A549 (cell line): Measurements from ENCODE around the gene DGKD.

Source experiments
- CEBPB ChIP-seq, 2 experiments: fragments of >200 bp in 1 of 2; sonication (Bioruptor Twin) in 1 of 2; formaldehyde crosslinking in 1 of 2; IDR thresholded peaks; 2 replicates each; pipeline ENCODE4 v1.6.1; 2012 to 2016
- EP300 ChIP-seq, 2 experiments: fragments of >200 bp; sonication (Bioruptor Twin); formaldehyde crosslinking; IDR thresholded peaks; 2 replicates in 1 of 2; 3 replicates in 1 of 2; pipeline ENCODE4 v1.6.1; 2016 to 2017
- HOXA7 ChIP-seq: fragments of 250-450 bp; sonication (Bioruptor Pico); IDR thresholded peaks from 2 replicates; pipeline ENCODE4 v1.5.0; 2020; ENCODE audit warnings: mild to moderate bottlenecking, moderate library complexity
- HOXB13 ChIP-seq: fragments of 250-450 bp; sonication (Bioruptor Pico); IDR thresholded peaks from 2 replicates; pipeline ENCODE4 v1.5.0; 2020; ENCODE audit warnings: low read depth, mild to moderate bottlenecking, moderate library complexity
- POLR2AphosphoS2 ChIP-seq: conservative IDR thresholded peaks from 2 replicates; pipeline ENCODE4 v1.6.1; 2012; ENCODE audit warnings: low read length, improper control_type of control experiment, inconsistent platforms
- RAD21 ChIP-seq, 2 experiments: fragments of >200 bp in 1 of 2; sonication (Bioruptor Twin) in 1 of 2; formaldehyde crosslinking in 1 of 2; IDR thresholded peaks in 1 of 2; conservative IDR thresholded peaks in 1 of 2; 2 replicates in 1 of 2; 3 replicates in 1 of 2; pipeline ENCODE4 v1.6.1; 2012 to 2018; ENCODE audit warnings: inconsistent platforms in 1 of 2
- TF ChIP-seq, protein P1 (sequence below): fragments of >200 bp; sonication (Bioruptor Twin); formaldehyde crosslinking; IDR thresholded peaks from 3 replicates; pipeline ENCODE4 v1.5.1; 2016
- TF ChIP-seq, protein P2 (sequence below): fragments of >200 bp; sonication (Bioruptor Twin); formaldehyde crosslinking; IDR thresholded peaks from 2 replicates; pipeline ENCODE4 v1.6.1; 2016
- TF ChIP-seq, protein P3 (sequence below): fragments of 200-600 bp; sonication (generic); IDR thresholded peaks from 2 replicates; pipeline ENCODE4 v1.6.1; 2016; ENCODE audit warnings: antibody characterized with exemption, mild to moderate bottlenecking, moderate library complexity
- TF ChIP-seq, protein P4 (sequence below): fragments of 450-650 bp; IDR thresholded peaks from 2 replicates; pipeline ENCODE4 v1.6.1; 2014; ENCODE audit warnings: antibody characterized with exemption
- TF ChIP-seq, protein P5 (sequence below): IDR thresholded peaks from 2 replicates; pipeline ENCODE4 v1.6.1; 2012

DNA sequence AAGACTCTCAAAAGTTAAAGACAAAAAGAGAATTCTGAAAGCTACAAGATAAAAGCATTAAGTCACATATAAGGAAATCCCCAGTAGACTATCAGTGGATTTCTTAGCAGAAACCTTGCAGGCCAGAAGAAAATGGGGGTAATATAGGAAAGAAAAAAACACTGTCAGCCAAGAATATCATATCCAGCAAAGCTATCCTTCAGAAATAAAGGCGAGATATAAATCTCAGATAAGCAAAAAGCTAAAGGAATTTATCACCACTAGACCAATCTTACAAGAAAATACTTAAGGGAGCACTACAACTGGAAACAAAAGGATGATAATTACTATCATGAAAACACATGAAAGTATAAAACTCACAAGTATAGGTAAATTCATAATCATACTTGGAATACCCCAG lies 149.2 kb downstream of the DGKD start:
- TF ChIP-seq, protein P1, sequence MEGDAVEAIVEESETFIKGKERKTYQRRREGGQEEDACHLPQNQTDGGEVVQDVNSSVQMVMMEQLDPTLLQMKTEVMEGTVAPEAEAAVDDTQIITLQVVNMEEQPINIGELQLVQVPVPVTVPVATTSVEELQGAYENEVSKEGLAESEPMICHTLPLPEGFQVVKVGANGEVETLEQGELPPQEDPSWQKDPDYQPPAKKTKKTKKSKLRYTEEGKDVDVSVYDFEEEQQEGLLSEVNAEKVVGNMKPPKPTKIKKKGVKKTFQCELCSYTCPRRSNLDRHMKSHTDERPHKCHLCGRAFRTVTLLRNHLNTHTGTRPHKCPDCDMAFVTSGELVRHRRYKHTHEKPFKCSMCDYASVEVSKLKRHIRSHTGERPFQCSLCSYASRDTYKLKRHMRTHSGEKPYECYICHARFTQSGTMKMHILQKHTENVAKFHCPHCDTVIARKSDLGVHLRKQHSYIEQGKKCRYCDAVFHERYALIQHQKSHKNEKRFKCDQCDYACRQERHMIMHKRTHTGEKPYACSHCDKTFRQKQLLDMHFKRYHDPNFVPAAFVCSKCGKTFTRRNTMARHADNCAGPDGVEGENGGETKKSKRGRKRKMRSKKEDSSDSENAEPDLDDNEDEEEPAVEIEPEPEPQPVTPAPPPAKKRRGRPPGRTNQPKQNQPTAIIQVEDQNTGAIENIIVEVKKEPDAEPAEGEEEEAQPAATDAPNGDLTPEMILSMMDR, result no peak
- TF ChIP-seq, protein P2, sequence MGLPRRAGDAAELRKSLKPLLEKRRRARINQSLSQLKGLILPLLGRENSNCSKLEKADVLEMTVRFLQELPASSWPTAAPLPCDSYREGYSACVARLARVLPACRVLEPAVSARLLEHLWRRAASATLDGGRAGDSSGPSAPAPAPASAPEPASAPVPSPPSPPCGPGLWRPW, result no peak
- TF ChIP-seq, protein P3, sequence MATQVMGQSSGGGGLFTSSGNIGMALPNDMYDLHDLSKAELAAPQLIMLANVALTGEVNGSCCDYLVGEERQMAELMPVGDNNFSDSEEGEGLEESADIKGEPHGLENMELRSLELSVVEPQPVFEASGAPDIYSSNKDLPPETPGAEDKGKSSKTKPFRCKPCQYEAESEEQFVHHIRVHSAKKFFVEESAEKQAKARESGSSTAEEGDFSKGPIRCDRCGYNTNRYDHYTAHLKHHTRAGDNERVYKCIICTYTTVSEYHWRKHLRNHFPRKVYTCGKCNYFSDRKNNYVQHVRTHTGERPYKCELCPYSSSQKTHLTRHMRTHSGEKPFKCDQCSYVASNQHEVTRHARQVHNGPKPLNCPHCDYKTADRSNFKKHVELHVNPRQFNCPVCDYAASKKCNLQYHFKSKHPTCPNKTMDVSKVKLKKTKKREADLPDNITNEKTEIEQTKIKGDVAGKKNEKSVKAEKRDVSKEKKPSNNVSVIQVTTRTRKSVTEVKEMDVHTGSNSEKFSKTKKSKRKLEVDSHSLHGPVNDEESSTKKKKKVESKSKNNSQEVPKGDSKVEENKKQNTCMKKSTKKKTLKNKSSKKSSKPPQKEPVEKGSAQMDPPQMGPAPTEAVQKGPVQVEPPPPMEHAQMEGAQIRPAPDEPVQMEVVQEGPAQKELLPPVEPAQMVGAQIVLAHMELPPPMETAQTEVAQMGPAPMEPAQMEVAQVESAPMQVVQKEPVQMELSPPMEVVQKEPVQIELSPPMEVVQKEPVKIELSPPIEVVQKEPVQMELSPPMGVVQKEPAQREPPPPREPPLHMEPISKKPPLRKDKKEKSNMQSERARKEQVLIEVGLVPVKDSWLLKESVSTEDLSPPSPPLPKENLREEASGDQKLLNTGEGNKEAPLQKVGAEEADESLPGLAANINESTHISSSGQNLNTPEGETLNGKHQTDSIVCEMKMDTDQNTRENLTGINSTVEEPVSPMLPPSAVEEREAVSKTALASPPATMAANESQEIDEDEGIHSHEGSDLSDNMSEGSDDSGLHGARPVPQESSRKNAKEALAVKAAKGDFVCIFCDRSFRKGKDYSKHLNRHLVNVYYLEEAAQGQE, result no peak
- no peak for TF ChIP-seq EP300 (IDR thresholded peaks at IDR 0.05)
- TF ChIP-seq, protein P4, sequence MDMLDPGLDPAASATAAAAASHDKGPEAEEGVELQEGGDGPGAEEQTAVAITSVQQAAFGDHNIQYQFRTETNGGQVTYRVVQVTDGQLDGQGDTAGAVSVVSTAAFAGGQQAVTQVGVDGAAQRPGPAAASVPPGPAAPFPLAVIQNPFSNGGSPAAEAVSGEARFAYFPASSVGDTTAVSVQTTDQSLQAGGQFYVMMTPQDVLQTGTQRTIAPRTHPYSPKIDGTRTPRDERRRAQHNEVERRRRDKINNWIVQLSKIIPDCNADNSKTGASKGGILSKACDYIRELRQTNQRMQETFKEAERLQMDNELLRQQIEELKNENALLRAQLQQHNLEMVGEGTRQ, result no peak
- TF ChIP-seq, protein P5, sequence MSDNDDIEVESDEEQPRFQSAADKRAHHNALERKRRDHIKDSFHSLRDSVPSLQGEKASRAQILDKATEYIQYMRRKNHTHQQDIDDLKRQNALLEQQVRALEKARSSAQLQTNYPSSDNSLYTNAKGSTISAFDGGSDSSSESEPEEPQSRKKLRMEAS, result no peak
- TF ChIP-seq CEBPB (IDR thresholded peaks at IDR 0.05), result no peak
- TF ChIP-seq RAD21 (conservative IDR thresholded peaks at IDR 0.05 in 1 of 2, IDR thresholded peaks at IDR 0.05 in 1 of 2), result no peak
- TF ChIP-seq HOXB13, result no peak
- no peak for TF ChIP-seq HOXA7
- TF ChIP-seq POLR2AphosphoS2, result no peak
